ENCODE results near the gene CFAP69. TPM values are rescaled to one million over a fixed set of nuclear protein-coding genes. Genes with fewer than 3 reads are reported as not detected.

CFAP69 gene
- total RNA-seq, 1 donor, result 0.42 TPM

DNA sequence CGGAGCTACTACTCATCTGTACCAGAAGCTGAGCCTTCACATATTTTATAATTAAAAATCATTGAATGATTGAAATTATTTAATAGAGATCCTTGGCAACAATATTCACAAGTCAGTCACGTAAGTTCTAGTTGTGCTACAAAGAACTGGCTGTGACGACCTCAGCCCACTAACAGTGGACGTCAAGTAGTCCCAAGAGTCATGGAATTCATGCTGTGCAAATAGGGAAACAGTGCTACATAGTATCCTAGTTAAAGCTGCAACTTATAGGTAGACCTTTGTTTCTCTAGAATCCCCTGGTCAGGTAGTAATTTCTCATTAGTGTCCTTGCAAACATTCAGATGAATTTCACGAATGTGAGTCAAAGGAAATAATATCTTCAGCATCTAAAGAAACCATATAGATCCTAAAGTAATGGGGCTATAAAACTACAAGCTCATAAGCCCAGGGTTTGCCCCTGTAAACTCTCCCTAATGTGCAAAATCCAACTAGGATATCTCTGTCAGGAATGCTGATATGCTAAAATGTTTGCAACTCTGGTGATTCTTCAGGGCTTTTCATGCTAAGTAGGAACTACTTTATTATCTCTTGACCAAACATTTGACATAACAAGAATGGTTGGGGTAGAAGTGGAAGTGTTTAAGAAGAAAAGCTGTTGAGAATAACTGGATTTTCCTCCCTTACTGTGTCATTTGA lies 31.2 kb downstream of the CFAP69 start:
- H3K27me3 ChIP-seq (ENCODE audit: insufficient read depth, low read length), result no peaks in the 10 kb centered on the region
- no peaks in the 10 kb centered on the region for H3K4me1 ChIP-seq (ENCODE audit: insufficient read depth, low read length)
- no peak overlapping the region for H3K4me3 ChIP-seq (ENCODE audit: low read length)
- H3K9me3 ChIP-seq (ENCODE audit: low read depth, low read length), result no peaks in the 10 kb centered on the region

- Histone ChIP-seq H3K9me3 (ENCODE audit: low read depth, low read length) (no peaks in the 10 kb centered on the region), H3K4me1 (ENCODE audit: insufficient read depth, low read length) (peaks cover 14% of the 10 kb centered on the region), H3K27me3 (ENCODE audit: insufficient read depth, low read length) (no peaks in the 10 kb centered on the region), H3K4me3 (ENCODE audit: low read length) (no peak overlapping the region)
These were observed 43.2 kb downstream of the CFAP69 start for GRCh38 chr7:90288154-90288553.

DNA sequence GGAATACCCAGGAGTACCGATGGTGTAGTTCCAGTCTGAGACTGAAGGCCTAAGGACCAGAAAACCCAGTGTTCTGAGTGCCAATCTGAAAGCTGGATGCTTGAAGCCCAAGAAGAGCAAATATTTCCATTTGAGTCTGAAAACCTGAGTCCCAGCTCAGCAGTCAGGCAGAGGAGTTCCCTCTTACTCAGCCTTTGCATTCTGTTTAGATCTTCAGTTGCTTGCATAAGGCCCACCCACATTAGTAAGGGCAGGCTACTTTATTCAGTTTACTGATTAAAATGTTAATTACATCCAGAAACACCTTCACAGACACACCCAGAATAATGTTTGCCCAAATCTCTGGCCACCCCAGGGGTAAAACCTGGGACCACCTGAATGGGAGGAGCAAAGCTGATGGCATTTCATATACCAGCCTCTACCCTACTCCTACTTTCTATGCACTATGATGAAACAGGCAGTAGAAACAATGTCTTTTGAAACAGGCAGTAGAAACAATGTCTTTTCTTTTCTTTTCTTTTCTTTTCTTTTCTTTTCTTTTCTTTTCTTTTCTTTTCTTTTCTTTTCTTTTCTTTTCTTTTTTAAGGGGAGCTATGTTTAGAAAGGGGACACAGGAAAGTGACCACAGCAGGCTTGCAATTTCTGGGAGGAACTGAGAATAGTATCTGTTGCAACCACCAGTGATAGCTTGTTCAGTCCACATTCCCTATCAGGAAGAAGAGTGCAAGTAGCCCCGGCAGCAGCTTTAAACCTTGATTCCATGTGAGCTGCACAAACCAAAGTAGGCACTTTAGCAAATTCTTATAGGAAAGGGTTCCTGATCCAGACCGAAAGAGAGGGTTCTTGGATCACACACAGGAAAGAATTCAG lies 45.5 kb downstream of the CFAP69 start:
- Histone ChIP-seq H3K4me1 (ENCODE audit: insufficient read depth, low read length) (peaks cover 14% of the 10 kb centered on the region), H3K27me3 (ENCODE audit: insufficient read depth, low read length) (no peaks in the 10 kb centered on the region), H3K9me3 (ENCODE audit: low read depth, low read length) (no peaks in the 10 kb centered on the region), H3K4me3 (ENCODE audit: low read length) (no peak overlapping the region)

DNA sequence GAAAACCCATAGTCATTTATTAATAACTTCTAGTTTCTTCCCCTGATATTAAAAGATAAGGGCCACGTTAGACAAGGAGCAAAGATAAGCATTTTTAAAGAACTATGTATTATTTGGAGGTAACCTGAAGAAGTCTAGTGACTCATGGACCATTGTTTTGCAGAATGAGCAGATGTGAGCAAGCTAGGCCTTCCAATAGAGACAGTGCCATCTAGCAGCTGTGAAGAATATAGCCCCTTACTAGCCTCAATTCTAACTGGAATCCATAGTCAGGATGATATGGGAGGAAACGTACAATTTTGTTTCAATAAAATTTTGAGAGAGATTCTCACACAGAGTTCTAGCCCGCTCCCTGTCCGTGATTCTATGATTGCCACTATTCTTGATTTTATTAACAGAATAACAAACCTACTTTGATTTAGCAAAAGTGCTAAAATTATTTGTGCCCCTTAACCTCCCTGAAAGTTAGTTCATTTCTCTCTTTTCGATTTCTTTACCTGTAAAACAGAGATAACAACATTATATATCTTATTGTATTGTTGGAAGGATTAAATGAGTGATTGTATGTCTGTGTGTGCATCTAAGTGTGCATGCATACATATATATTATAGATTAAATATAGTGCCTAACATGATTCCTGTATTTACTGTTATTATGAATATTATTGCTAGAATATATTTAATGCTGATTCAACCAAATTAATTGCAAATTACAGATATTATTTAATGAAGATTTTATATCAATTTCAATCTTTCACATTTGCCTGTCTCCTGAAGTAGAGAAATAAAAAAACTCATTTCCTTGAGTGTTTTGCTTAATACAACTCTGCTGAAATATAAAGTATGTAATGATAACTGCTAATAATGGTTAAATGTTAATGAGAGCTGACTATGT lies 53.4 kb downstream of the CFAP69 start:
- Histone ChIP-seq H3K27me3 (ENCODE audit: insufficient read depth, low read length) (no peaks in the 10 kb centered on the region), H3K4me3 (ENCODE audit: low read length) (no peak overlapping the region), H3K4me1 (ENCODE audit: insufficient read depth, low read length) (no peaks in the 10 kb centered on the region), H3K9me3 (ENCODE audit: low read depth, low read length) (no peaks in the 10 kb centered on the region)

DNA sequence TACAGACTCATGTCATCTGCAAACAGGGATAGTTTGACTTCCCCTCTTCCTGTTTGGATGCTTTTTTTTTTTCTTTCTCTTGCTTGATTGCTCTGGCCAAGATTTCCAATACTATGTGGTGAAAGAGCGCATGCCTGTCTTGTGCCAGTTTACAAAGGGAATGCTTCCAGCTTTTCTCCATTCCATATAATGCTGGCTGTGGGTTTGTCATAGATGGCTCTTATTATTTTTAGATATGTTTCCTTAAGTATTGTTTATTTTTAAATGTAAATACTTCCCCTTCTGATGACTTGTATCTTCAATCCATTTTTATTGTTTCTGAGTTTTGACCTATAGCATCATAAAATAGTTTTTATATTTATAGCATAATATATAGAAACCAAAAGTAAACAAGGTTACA lies 58.3 kb downstream of the CFAP69 start:
- H3K4me1 ChIP-seq (ENCODE audit: insufficient read depth, low read length), result no peaks in the 10 kb centered on the region
- H3K4me3 ChIP-seq (ENCODE audit: low read length), result no peak overlapping the region
- no peaks in the 10 kb centered on the region for H3K27me3 ChIP-seq (ENCODE audit: insufficient read depth, low read length)
- H3K9me3 ChIP-seq (ENCODE audit: low read depth, low read length), result no peaks in the 10 kb centered on the region

- Histone ChIP-seq H3K4me1 (ENCODE audit: insufficient read depth, low read length) (no peaks in the 10 kb centered on the region), H3K9me3 (ENCODE audit: low read depth, low read length) (no peaks in the 10 kb centered on the region), H3K27me3 (ENCODE audit: insufficient read depth, low read length) (no peaks in the 10 kb centered on the region), H3K4me3 (ENCODE audit: low read length) (no peak overlapping the region)
These were observed 64.9 kb downstream of the CFAP69 start for GRCh38 chr7:90309872-90310271.

- no peaks in the 10 kb centered on the region for H3K9me3 ChIP-seq (ENCODE audit: low read depth, low read length)
- no peaks in the 10 kb centered on the region for H3K27me3 ChIP-seq (ENCODE audit: insufficient read depth, low read length)
- H3K4me3 ChIP-seq (ENCODE audit: low read length), result no peak overlapping the region
- H3K4me1 ChIP-seq (ENCODE audit: insufficient read depth, low read length), result no peaks in the 10 kb centered on the region
These were observed 66.2 kb downstream of the CFAP69 start for GRCh38 chr7:90311175-90311574.

DNA sequence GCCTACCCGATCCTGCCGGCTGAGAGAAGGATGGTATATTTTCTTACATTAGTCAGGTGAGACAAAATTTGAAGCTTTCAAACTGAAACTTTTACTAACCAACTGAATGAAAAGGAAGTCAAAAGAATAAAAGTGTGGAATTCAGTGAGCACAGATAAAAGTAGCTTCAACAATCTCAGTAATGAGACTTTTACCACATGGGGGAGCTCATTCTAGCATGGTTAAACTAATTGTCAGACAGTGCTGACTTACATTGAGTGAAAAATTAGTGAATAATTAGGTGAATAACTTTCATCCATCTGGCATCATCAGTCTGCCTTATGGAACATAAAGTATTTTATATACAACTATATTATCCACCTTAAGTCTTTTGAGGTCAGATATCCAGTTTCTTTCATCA lies 67.8 kb downstream of the CFAP69 start:
- Histone ChIP-seq H3K4me3 (ENCODE audit: low read length) (no peak overlapping the region), H3K27me3 (ENCODE audit: insufficient read depth, low read length) (peaks cover 4% of the 10 kb centered on the region), H3K4me1 (ENCODE audit: insufficient read depth, low read length) (no peaks in the 10 kb centered on the region), H3K9me3 (ENCODE audit: low read depth, low read length) (no peaks in the 10 kb centered on the region)

- Histone ChIP-seq H3K4me3 (ENCODE audit: low read length) (no peak overlapping the region), H3K27me3 (ENCODE audit: insufficient read depth, low read length) (peaks cover 6% of the 10 kb centered on the region), H3K9me3 (ENCODE audit: low read depth, low read length) (no peaks in the 10 kb centered on the region), H3K4me1 (ENCODE audit: insufficient read depth, low read length) (no peaks in the 10 kb centered on the region)
These were observed 68.9 kb downstream of the CFAP69 start for GRCh38 chr7:90313907-90314306.

DNA sequence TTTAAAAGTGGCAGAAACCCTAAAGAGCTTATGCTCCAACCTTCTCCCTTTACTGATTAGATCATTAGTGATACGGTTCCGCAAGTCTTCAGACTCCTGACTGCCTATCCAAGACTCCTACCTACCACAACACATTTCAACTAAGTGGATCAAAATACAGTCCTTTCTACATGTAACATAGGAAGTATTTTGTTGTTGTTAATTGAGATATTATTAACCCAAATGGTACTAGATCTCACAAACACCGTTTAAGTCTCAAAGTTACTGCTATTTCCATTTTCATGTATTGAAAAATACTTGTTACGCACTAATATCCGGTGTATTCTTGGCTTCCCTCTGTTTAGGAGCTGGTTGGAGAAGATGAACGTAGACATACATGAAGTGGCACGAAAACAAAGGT lies 75.0 kb downstream of the CFAP69 start:
- peaks cover 58% of the 10 kb centered on the region for H3K27me3 ChIP-seq (ENCODE audit: insufficient read depth, low read length)
- H3K4me1 ChIP-seq (ENCODE audit: insufficient read depth, low read length), result peaks cover 10% of the 10 kb centered on the region
- no peak overlapping the region for H3K4me3 ChIP-seq (ENCODE audit: low read length)
- no peaks in the 10 kb centered on the region for H3K9me3 ChIP-seq (ENCODE audit: low read depth, low read length)

GRCh38 chr7:90320418-90320800 lies 75.4 kb downstream of the CFAP69 start:
- H3K4me3 ChIP-seq (ENCODE audit: low read length), result no peak overlapping the region
- peaks cover 10% of the 10 kb centered on the region for H3K4me1 ChIP-seq (ENCODE audit: insufficient read depth, low read length)
- H3K27me3 ChIP-seq (ENCODE audit: insufficient read depth, low read length), result peaks cover 58% of the 10 kb centered on the region
- no peaks in the 10 kb centered on the region for H3K9me3 ChIP-seq (ENCODE audit: low read depth, low read length)

DNA sequence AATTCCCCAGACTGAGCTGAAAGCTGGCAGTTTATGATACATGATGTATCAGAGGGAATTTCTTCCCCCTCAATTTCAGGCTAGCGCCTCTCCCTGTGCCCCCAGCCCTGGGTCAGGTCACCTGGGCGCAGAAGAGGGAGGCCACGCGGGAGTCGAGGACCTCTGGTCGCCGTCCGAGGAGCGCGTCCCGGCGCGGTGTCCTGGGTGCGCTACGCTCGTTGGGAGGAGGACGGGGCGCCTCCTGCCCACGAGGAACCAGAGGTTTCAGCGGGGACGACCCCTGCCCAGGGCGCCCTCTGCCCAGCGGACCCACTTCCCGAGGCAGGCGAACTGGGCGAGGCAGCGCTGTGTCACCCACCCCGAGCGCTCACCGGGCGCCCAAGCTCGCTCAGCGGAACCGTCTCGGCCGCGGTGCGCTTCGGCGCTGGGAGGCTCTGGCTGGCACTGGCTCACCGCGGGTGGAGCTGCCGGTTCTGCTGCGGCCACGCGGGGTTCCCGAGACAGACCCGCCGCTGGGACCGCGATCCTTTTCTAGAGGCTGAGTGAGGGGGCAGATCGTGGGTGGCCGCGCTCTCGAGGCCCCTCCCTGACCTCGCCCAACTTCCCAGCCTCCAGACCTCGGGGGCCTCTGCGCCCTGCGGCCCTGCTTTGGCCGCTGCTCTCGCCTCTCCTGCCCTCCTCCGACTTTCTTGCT lies 76.0 kb downstream of the CFAP69 start, which contains the start of gene FAM237B:
FAM237B (minus strand) TSS at position 504 of the 694 bp plus-strand sequence. CDS start 1,556 bp downstream, outside the sequence.
- H3K9me3 ChIP-seq (ENCODE audit: low read depth, low read length), result no peaks in the 10 kb centered on the region
- H3K4me3 ChIP-seq (ENCODE audit: low read length), result no peak within 1 kb of the TSS
- peaks cover 58% of the 10 kb centered on the region for H3K27me3 ChIP-seq (ENCODE audit: insufficient read depth, low read length)
- H3K4me1 ChIP-seq (ENCODE audit: insufficient read depth, low read length), result peaks cover 10% of the 10 kb centered on the region

- Histone ChIP-seq H3K4me3 (ENCODE audit: low read length) (no peak overlapping the region), H3K27me3 (ENCODE audit: insufficient read depth, low read length) (peaks cover 53% of the 10 kb centered on the region), H3K9me3 (ENCODE audit: low read depth, low read length) (no peaks in the 10 kb centered on the region)
These were observed 77.9 kb downstream of the CFAP69 start for GRCh38 chr7:90322837-90323236.

DNA sequence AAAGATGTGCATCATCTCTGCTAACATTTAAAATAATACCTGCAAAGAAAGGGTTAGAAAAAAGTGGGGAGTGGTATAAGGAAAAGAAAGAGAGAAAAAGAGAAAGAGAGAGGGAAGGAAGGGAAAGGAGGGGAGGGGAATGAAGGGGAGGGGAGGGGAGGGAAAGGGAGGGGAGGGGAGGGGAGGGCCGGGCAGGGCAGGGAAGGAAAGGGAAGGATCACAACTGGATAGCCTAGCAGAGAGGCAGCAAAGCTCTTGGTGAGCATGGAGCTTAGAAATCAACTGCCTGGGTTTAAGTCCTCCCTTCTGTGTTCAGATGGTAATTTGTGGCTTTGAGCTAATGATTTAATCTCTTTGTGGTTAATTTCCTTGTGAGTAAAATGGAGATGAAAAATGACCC lies 81.5 kb downstream of the CFAP69 start:
- Histone ChIP-seq H3K4me1 (ENCODE audit: insufficient read depth, low read length) (no peaks in the 10 kb centered on the region), H3K4me3 (ENCODE audit: low read length) (no peak overlapping the region), H3K27me3 (ENCODE audit: insufficient read depth, low read length) (peaks cover 27% of the 10 kb centered on the region), H3K9me3 (ENCODE audit: low read depth, low read length) (no peaks in the 10 kb centered on the region)

More at GRCh38 chr7:90322837-90323236, 77.9 kb downstream of the CFAP69 start:
- peaks cover 10% of the 10 kb centered on the region for H3K4me1 ChIP-seq (ENCODE audit: insufficient read depth, low read length)
